Pancreas (tissue), 10 donors: ENCODE measurements around the gene LOXL4. TPM values are rescaled to one million over a fixed set of nuclear protein-coding genes. Genes with fewer than 3 reads are reported as not detected.
A peak's percentile ranks its signal among the peaks of the same experiment; 100 is the strongest.

Source experiments
- ATAC-seq, 4 donors: fragments of 200-7000 bp; cut with Tn5 transposase; one replicate each; pipeline versions ENCODE4 v1.8.0 to v1.9.1; 2020; ENCODE audit warnings: mild to moderate bottlenecking in 4 of 4, moderate library complexity in 4 of 4
- DNase-seq, 6 donors: peaks; one replicate each; pipeline ENCODE4 v3.0.0-alpha.2; 2020
- FAIRE-seq: peaks from 2 replicates; lab custom pipeline; 2012; peaks lifted over from hg19 to GRCh38; lab: Jason Lieb, UNC
- H3K27ac ChIP-seq, 4 donors: fragments of 200-600 bp; sonication (generic); 1 replicate in 3 of 4; 2 replicates in 1 of 4; pipeline versions ENCODE4 v1.5.0 to v1.8.0; 2020
- H3K27me3 ChIP-seq, 4 donors: fragments of 200-600 bp; one replicate each; pipeline ENCODE4 v1.8.0; 2021
- H3K36me3 ChIP-seq, 3 donors: fragments of 200-600 bp; sonication (generic) in 1 of 3; one replicate each; pipeline versions ENCODE4 v1.5.0 to v1.8.0; 2020 to 2021
- H3K4me1 ChIP-seq, 3 donors: fragments of 200-600 bp; one replicate each; pipeline ENCODE4 v1.8.0; 2021
- H3K4me3 ChIP-seq, 4 donors: fragments of 200-600 bp; sonication (generic) in 2 of 4; one replicate each; pipeline versions ENCODE4 v1.5.0 to v1.8.0; 2020 to 2021
- H3K9me3 ChIP-seq, 4 donors: fragments of 200-600 bp; one replicate each; pipeline ENCODE4 v1.8.0; 2021
- CTCF ChIP-seq, 4 donors: fragments of 200-600 bp; sonication (generic) in 3 of 4; IDR thresholded peaks; one replicate each; pipeline versions ENCODE4 v1.5.0 to v1.8.0; 2021; ENCODE audit warnings: antibody characterized with exemption in 4 of 4
- WGBS, 2 donors: extraction: QIAGEN DNeasy Blood & Tissue Kit; methylation state at CpG; one replicate each; pipeline ENCODE4 v1.1.7; 2013; 5-methylcytosine and 5-hydroxymethylcytosine counted together
- intact Hi-C, 3 donors: fragments of 100-400 bp; cut with DNase I; formaldehyde crosslinking; loops; one replicate each; pipeline versions ENCODE4 v1.11.1 to v1.14.2; 2022
- polyA plus RNA-seq, 2 donors: library from polyadenylated mRNA; stranded (reverse); fragments of 200-250 nt; gene quantifications; one replicate each; pipeline ENCODE4 v1.2.3, GENCODE V29; 2013
- total RNA-seq, 6 donors: library from RNA; stranded (reverse); fragmentation: NEBNext Ultra II Directional in 4 of 6; extraction: Animal tissue kit (Norgen Biotek cat#: 25700) in 4 of 6; gene quantifications; one replicate each; pipeline versions ENCODE4 v1.2.1 to v1.2.4, GENCODE V29; 2021 to 2023
- donor health status: healthy with polysubstance abuse.
- donor health status: DM: no; HTN: no; CAD: no; lungs with moderate emphysema.
- donor health status: DM: no; HTN: no; CAD: no.
- donor health status: control.
- donor health status: control.
- donor health status: Bipolar disorder and iron deficiency.
- donor health status: DM: yes; HTN: yes; CAD: no.
- donor health status: DM: no; HTN: no; CAD: no.
- donor health status: DM: no; HTN: no; CAD: no.
- donor health status: DM: yes; HTN: yes; CAD: no.

The LOXL4 gene
- total and polyA plus RNA-seq, 8 donors, result 3.7 to 12.5 (median 8.6) TPM

- no peaks in the 10 kb centered on the region for H3K36me3 ChIP-seq
- FAIRE-seq (no peak), DNase-seq (no peak), ATAC-seq (no peak)
- H3K9me3 ChIP-seq, result no peaks in the 10 kb centered on the region
- intact Hi-C loops, result no loop called here
- no peak for TF ChIP-seq CTCF (IDR thresholded peaks at IDR 0.05)
- no peaks in the 10 kb centered on the region for H3K27me3 ChIP-seq
- no peak overlapping the region for H3K4me3 ChIP-seq
- 58 to 77% methylated on average over 8 of the region's 8 CpGs for WGBS, 2 donors
- no peak overlapping the region for H3K27ac ChIP-seq
- H3K4me1 ChIP-seq, result peaks cover 0 to 7% (median 0%) of the 10 kb centered on the region in 3 donors
Measured at GRCh38 chr10:98272245-98272644, 4.3 kb upstream of the LOXL4 start.

- no peaks in the 10 kb centered on the region for H3K36me3 ChIP-seq
- intact Hi-C loops, result no loop called here
- no peak overlapping the region for H3K4me3 ChIP-seq
- no peak for ATAC-seq
- no peak overlapping the region for H3K27ac ChIP-seq
- no peak for FAIRE-seq
- WGBS, 2 donors, result 60 to 76% methylated on average over 2 of the region's 2 CpGs
- no peak for TF ChIP-seq CTCF (IDR thresholded peaks at IDR 0.05)
- H3K27me3 ChIP-seq, result no peaks in the 10 kb centered on the region
- peaks cover 0 to 7% (median 0%) of the 10 kb centered on the region in 3 donors for H3K4me1 ChIP-seq
- DNase-seq, result no peak
- H3K9me3 ChIP-seq, result no peaks in the 10 kb centered on the region
Measured at GRCh38 chr10:98270786-98271185, 2.8 kb upstream of the LOXL4 start.

- TF ChIP-seq CTCF (IDR thresholded peaks at IDR 0.05), result no peak
- Histone ChIP-seq H3K27ac (peak overlapping the region; percentile 29 to 79 (median 63)), H3K36me3 (no peaks in the 10 kb centered on the region), H3K4me3 (no peak overlapping the region), H3K27me3 (no peaks in the 10 kb centered on the region), H3K9me3 (no peaks in the 10 kb centered on the region), H3K4me1 (peaks cover 0 to 7% (median 0%) of the 10 kb centered on the region in 3 donors)
- WGBS, 2 donors, result 38 to 40% methylated on average over 10 of the region's 10 CpGs
- intact Hi-C loops, result no loop called here
- FAIRE-seq (no peak), DNase-seq (no peak), ATAC-seq (no peak)
Measured at GRCh38 chr10:98270073-98270740, 2.2 kb upstream of the LOXL4 start.

GRCh38 chr10:98269435-98269912 lies 1.5 kb upstream of the LOXL4 start:
- Histone ChIP-seq H3K4me1 (peaks cover 0 to 7% (median 0%) of the 10 kb centered on the region in 3 donors), H3K4me3 (no peak overlapping the region), H3K36me3 (no peaks in the 10 kb centered on the region), H3K27me3 (no peaks in the 10 kb centered on the region), H3K27ac (peak overlapping the region; percentile 55 to 79 (median 66)), H3K9me3 (no peaks in the 10 kb centered on the region)
- FAIRE-seq, result no peak
- TF ChIP-seq CTCF (IDR thresholded peaks at IDR 0.05), result no peak
- peak; percentile 64 to 86 (median 80) for DNase-seq
- 28 to 34% methylated on average over 8 of the region's 8 CpGs for WGBS, 2 donors
- intact Hi-C loops, result no loop called here
- peak; percentile 76 to 80 (median 80) for ATAC-seq
